B cell (primary cell): ENCODE measurements around the gene IGF1R. TPM values are rescaled to one million over a fixed set of nuclear protein-coding genes. Genes with fewer than 3 reads are reported as not detected.

ENCODE experiments used
- ATAC-seq: fragments of 200-7000 bp; cut with Tn5 transposase; one replicate; pipeline ENCODE4 v1.10.0; 2021; ENCODE audit warnings: low read depth, mild to moderate bottlenecking, moderate number of reproducible peaks, moderate library complexity
- CTCF ChIA-PET: fragments of 350-600 bp; sonication (Branson Sonifier 250); formaldehyde crosslinking; loops from one replicate; lab custom pipeline; 2021; ENCODE audit warnings: antibody characterized with exemption, inconsistent platforms; lab: Charles Lee
- POLR2A ChIA-PET: fragments of 350-600 bp; sonication (Branson Sonifier 250); formaldehyde crosslinking; loops from one replicate; lab custom pipeline; 2021; ENCODE audit warnings: antibody characterized with exemption; lab: Charles Lee
- DNase-seq: peaks from one replicate; pipeline ENCODE4 v3.0.0; 2013
- H2AFZ ChIP-seq: 2 replicates; pipeline ENCODE4 v1.6.1; 2012; ENCODE audit warnings: mild to moderate bottlenecking, low read depth, low read length; ENCODE audit not compliant: insufficient read depth, poor library complexity, severe bottlenecking
- H3K27ac ChIP-seq, 2 donors: 1 replicate in 1 of 2; 2 replicates in 1 of 2; pipeline ENCODE4 v1.5.1; 2012 to 2013; ENCODE audit warnings: low read length in 2 of 2, mild to moderate bottlenecking in 2 of 2, moderate library complexity in 1 of 2
- H3K27me3 ChIP-seq, 4 experiments: fragments of 200-600 bp in 1 of 4; sonication (generic) in 1 of 4; replicated peaks in 1 of 4; 1 replicate in 2 of 4; 2 replicates in 2 of 4; pipeline versions ENCODE4 v1.6.1 to v1.7.0; 2013 to 2016; ENCODE audit warnings: low read length in 3 of 4, mild to moderate bottlenecking in 2 of 4, mixed read lengths in 1 of 4, moderate library complexity in 1 of 4; ENCODE audit not compliant: insufficient read depth in 4 of 4, control insufficient read depth in 3 of 4; ENCODE audit errors: control extremely low read depth in 1 of 4
- H3K36me3 ChIP-seq, 2 experiments: replicated peaks in 1 of 2; 1 replicate in 1 of 2; 2 replicates in 1 of 2; pipeline versions ENCODE4 v1.6.1 to v1.7.1; 2013; ENCODE audit warnings: low read length in 1 of 2; ENCODE audit not compliant: insufficient read depth in 2 of 2, control insufficient read depth in 1 of 2; ENCODE audit errors: control extremely low read depth in 1 of 2, extremely low read depth in 1 of 2
- H3K4me1 ChIP-seq, 2 donors: fragments of 200-600 bp in 1 of 2; sonication (generic) in 1 of 2; 1 replicate in 1 of 2; 2 replicates in 1 of 2; pipeline versions ENCODE4 v1.5.1 to v1.6.1; 2013 to 2017; ENCODE audit warnings: low read length in 2 of 2; ENCODE audit not compliant: control insufficient read depth in 2 of 2, insufficient read depth in 2 of 2
- H3K4me2 ChIP-seq: replicated peaks from 2 replicates; pipeline ENCODE3; 2012; ENCODE audit warnings: mild to moderate bottlenecking, low read depth, low read length; ENCODE audit not compliant: poor library complexity, severe bottlenecking
- H3K4me3 ChIP-seq, 5 experiments: fragments of 200-600 bp in 1 of 5; sonication (generic) in 1 of 5; 1 replicate in 3 of 5; 2 replicates in 2 of 5; pipeline versions ENCODE4 v1.5.1 to v1.7.0; 2011 to 2016; ENCODE audit warnings: low read length in 4 of 5, mild to moderate bottlenecking in 4 of 5, low read depth in 2 of 5, control low read depth in 1 of 5, moderate library complexity in 1 of 5; ENCODE audit not compliant: insufficient read depth in 1 of 5; ENCODE audit errors: control extremely low read depth in 1 of 5, extremely low read depth in 1 of 5
- H3K79me2 ChIP-seq: fragments of 200-600 bp; sonication (generic); one replicate; pipeline ENCODE4 v1.6.0; 2016; ENCODE audit warnings: low read length; ENCODE audit not compliant: control insufficient read depth, insufficient read depth
- H3K9ac ChIP-seq: fragments of 200-600 bp; sonication (generic); 2 replicates; pipeline ENCODE4 v1.6.1; 2017; ENCODE audit warnings: mild to moderate bottlenecking, low read length, moderate library complexity
- H3K9me3 ChIP-seq, 3 donors: one replicate each; pipeline versions ENCODE4 v1.6.1 to v1.7.1; 2013; ENCODE audit warnings: low read length in 2 of 3; ENCODE audit not compliant: control insufficient read depth in 2 of 3, insufficient read depth in 1 of 3; ENCODE audit errors: control extremely low read depth in 1 of 3
- H4K20me1 ChIP-seq: 2 replicates; pipeline ENCODE4 v1.6.0; 2012; ENCODE audit warnings: mild to moderate bottlenecking, low read length; ENCODE audit not compliant: insufficient read depth, control insufficient read depth, poor library complexity, severe bottlenecking
- H3K27ac Mint-ChIP-seq: one replicate; pipeline ENCODE4 v1.8.0; 2021; ENCODE audit warnings: mixed read lengths
- H3K27me3 Mint-ChIP-seq: one replicate; pipeline ENCODE4 v1.8.0; 2021; ENCODE audit warnings: mixed read lengths
- H3K4me1 Mint-ChIP-seq: one replicate; pipeline ENCODE4 v1.8.0; 2021; ENCODE audit warnings: mixed read lengths
- H3K4me3 Mint-ChIP-seq: one replicate; pipeline ENCODE4 v1.8.0; 2021; ENCODE audit warnings: mixed read lengths
- H3K9me3 Mint-ChIP-seq: one replicate; pipeline ENCODE4 v1.8.0; 2022; ENCODE audit warnings: mixed read lengths; ENCODE audit not compliant: insufficient read depth
- CTCF ChIP-seq: fragments of 200-600 bp; IDR thresholded peaks from one replicate; pipeline ENCODE4 v1.8.0; 2022; ENCODE audit warnings: antibody characterized with exemption, mild to moderate bottlenecking
- EZH2 ChIP-seq: IDR thresholded peaks from 2 replicates; pipeline ENCODE4 v1.6.1; 2012; ENCODE audit warnings: borderline replicate concordance, low read depth, mild to moderate bottlenecking, moderate library complexity, low read length; ENCODE audit not compliant: insufficient read depth, poor library complexity, severe bottlenecking
- WGBS: methylation state at CpG from one replicate; pipeline ENCODE4 v1.1.5; 2013; ENCODE audit warnings: missing lambda C conversion rate; ENCODE audit not compliant: insufficient coverage; 5-methylcytosine and 5-hydroxymethylcytosine counted together
- intact Hi-C: fragments of 100-400 bp; cut with micrococcal nuclease; formaldehyde crosslinking; loops from one replicate; pipeline ENCODE4 v1.10.0; 2022
- polyA plus RNA-seq: library from polyadenylated mRNA; depleted of rRNA; stranded (reverse); fragments of >200 nt; gene quantifications from 2 replicates; pipeline ENCODE4 v1.2.3, GENCODE V29; 2012
- total RNA-seq, 2 donors: library from RNA; stranded (reverse); fragments of 120-200 nt in 1 of 2; gene quantifications; 1 replicate in 1 of 2; 2 replicates in 1 of 2; pipeline versions ENCODE4 v1.2.3 to v1.2.4, GENCODE V29; 2013 to 2022

IGF1R gene
- total and polyA plus RNA-seq, 2 donors (not counting 1 experiment from before 2014, with no cell fraction given), result 5.4 to 23.1 TPM

- intact Hi-C loops, result no loop called here
- H3K4me1 Mint-ChIP-seq, result no peaks in the 10 kb centered on the region
- Histone ChIP-seq H3K9ac (no peak overlapping the region), H4K20me1 (no peaks in the 10 kb centered on the region), H3K4me3 (no peak overlapping the region), H2AFZ (no peak overlapping the region), H3K4me2 (no peak overlapping the region), H3K27ac (no peak overlapping the region), H3K36me3 (no peaks in the 10 kb centered on the region), H3K4me1 (no peaks in the 10 kb centered on the region), H3K79me2 (no peaks in the 10 kb centered on the region), H3K9me3 (no peaks in the 10 kb centered on the region), H3K27me3 (no peaks in the 10 kb centered on the region)
- DNase-seq (no peak), ATAC-seq (no peak)
- H3K4me3 Mint-ChIP-seq, result no peak overlapping the region
- TF ChIP-seq EZH2, result no peak
- TF ChIP-seq CTCF, result no peak
- POLR2A ChIA-PET, result no interaction called here
- no peaks in the 10 kb centered on the region for H3K27me3 Mint-ChIP-seq
- no peaks in the 10 kb centered on the region for H3K9me3 Mint-ChIP-seq
- H3K27ac Mint-ChIP-seq, result no peak overlapping the region
- CTCF ChIA-PET, result no interaction called here
- WGBS, result no CpG with 5 or more reads among the region's 1 CpG
Measured at GRCh38 chr15:98724048-98724447, 75.7 kb downstream of the IGF1R start.

DNA sequence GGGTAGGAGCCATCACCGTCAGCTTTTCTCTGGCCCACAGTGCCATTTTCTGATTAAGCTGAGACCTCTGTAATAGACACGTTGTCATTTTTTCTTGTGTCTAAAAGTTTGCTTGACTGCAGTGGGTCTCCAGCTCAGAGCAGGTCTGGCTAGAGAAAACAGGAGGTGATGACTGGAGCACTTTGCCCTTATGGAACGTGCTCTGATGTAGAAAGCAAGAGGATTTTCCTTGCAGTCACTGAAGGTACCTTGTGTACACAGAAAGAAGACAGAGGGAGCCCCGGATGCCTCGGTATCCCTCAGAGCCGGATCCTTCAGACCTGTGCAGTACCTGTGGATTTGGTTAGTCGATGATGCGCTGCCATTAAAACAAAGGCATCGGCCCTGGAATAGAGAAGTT is 76.2 kb downstream of the IGF1R start:
- Histone ChIP-seq H3K9ac (no peak overlapping the region), H3K4me3 (no peak overlapping the region), H3K4me1 (no peaks in the 10 kb centered on the region), H3K4me2 (no peak overlapping the region), H2AFZ (no peak overlapping the region), H3K27me3 (no peaks in the 10 kb centered on the region), H4K20me1 (no peaks in the 10 kb centered on the region), H3K79me2 (no peaks in the 10 kb centered on the region), H3K27ac (no peak overlapping the region), H3K9me3 (no peaks in the 10 kb centered on the region), H3K36me3 (no peaks in the 10 kb centered on the region)
- ChIA-PET CTCF (no interaction called here), POLR2A (no interaction called here)
- DNase-seq (no peak), ATAC-seq (no peak)
- intact Hi-C loops, result no loop called here
- Mint-ChIP-seq H3K4me1 (no peaks in the 10 kb centered on the region), H3K9me3 (no peaks in the 10 kb centered on the region), H3K27me3 (no peaks in the 10 kb centered on the region), H3K27ac (no peak overlapping the region), H3K4me3 (no peak overlapping the region)
- WGBS, result 96% methylated on average over 8 of the region's 9 CpGs
- TF ChIP-seq CTCF (no peak), EZH2 (no peak)
